Suprapubic skin (tissue), 3 donors: ENCODE results near the gene NELL1.

Experiments used
- POLR2AphosphoS5 ChIP-seq, 3 donors: sonication (generic); formaldehyde crosslinking; IDR thresholded peaks; one replicate each; pipeline ENCODE4 v1.6.1; 2017; ENCODE audit warnings: antibody characterized with exemption in 3 of 3
- TF ChIP-seq, protein P1 (sequence below), 2 donors: fragments of 200-600 bp in 1 of 2; fragments of 450-650 bp in 1 of 2; sonication (generic) in 1 of 2; IDR thresholded peaks; one replicate each; pipeline ENCODE4 v1.5.1; 2016 to 2019; ENCODE audit warnings: antibody characterized with exemption in 2 of 2, mild to moderate bottlenecking in 1 of 2, moderate library complexity in 1 of 2

DNA sequence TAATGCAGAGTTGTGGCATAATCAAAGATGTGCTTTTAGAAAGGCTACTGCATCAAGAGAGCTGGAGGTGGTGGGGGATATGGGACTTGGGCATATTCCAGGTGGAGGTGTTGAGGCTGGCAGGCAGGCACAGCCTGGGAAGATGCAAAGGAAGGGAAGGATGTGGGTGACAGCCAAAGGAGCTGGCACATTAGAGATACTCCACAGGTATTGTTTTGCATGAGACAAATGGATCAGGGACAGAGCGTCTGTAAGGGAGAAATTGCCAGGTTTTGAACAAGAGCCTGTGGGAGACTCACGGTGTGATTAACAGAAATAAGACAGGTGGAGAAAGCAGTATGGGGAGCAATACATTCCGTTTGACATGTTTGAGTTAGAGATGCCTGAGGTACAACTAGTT is 263.7 kb downstream of the NELL1 start:
- TF ChIP-seq POLR2AphosphoS5 (IDR thresholded peaks at IDR 0.05): no peak
- TF ChIP-seq, protein P1, sequence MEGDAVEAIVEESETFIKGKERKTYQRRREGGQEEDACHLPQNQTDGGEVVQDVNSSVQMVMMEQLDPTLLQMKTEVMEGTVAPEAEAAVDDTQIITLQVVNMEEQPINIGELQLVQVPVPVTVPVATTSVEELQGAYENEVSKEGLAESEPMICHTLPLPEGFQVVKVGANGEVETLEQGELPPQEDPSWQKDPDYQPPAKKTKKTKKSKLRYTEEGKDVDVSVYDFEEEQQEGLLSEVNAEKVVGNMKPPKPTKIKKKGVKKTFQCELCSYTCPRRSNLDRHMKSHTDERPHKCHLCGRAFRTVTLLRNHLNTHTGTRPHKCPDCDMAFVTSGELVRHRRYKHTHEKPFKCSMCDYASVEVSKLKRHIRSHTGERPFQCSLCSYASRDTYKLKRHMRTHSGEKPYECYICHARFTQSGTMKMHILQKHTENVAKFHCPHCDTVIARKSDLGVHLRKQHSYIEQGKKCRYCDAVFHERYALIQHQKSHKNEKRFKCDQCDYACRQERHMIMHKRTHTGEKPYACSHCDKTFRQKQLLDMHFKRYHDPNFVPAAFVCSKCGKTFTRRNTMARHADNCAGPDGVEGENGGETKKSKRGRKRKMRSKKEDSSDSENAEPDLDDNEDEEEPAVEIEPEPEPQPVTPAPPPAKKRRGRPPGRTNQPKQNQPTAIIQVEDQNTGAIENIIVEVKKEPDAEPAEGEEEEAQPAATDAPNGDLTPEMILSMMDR (IDR thresholded peaks at IDR 0.05): no peak
